HK-2 (cell line): ENCODE measurements around the gene TMEM63C.
A peak's percentile ranks its signal among the peaks of the same experiment; 100 is the strongest.
"Not testable (repeated sequence)": the region's sequence is repeated elsewhere in the genome, so short reads cannot be mapped to it uniquely, and the experiment has no call there.

ENCODE experiments used
- DNase-seq: peaks from one replicate; pipeline ENCODE4 v3.0.0-alpha.2; 2018; ENCODE audit not compliant: unreplicated experiment

Gene TMEM63C

DNA sequence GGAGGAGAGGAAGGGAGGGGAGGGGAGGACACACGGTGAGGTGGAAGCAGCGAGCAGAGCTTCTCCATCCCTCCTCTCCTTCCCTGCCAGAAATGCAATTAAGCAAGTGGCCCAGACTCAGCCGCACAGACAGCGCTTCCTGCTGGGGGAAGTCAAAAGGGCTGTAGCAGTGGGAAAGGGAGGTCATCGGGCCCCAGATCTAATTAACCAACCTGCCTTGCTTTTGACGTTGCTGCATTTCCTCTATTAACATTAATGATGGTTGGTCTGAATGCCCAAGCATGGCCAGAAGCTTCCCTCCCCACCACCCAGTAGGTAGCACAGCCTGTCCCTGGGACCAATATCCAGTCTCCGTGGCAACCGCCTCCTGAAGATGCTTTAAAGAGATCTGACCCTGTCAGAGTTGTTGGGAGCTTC is 94.0 kb downstream of the TMEM63C start:
- DNase-seq, result no peak

DNA sequence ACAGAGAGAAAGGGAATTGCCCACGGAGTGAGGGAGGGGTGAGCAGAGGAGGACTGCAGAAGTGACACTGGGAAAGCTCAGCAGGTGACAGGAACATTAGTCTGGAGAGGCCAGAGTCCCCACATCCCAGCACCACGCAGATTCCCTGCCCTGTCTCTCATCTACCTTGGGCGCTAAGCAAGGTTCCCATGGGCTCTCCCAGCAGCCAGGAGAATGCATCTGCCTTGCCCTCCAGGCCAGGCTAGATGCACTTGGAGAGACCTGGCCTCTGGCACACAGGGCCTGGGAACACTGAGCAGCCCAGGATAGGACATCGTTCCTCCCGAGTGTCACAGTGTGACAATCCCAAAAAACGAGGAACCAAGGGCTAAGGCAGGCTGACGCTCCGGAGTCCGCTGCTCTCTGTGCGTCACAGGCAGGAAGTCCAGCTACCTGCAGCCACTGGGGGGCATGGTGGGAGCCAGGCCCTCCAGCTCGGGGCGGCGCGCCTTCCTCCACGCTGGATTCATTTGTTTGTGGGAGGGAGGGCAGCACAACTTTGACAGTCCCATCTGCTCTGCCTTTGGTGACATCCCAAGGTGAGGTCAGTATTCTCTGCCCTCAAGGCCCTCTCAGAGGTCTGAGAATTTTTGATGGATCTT is 94.8 kb downstream of the TMEM63C start:
- no peak for DNase-seq

DNA sequence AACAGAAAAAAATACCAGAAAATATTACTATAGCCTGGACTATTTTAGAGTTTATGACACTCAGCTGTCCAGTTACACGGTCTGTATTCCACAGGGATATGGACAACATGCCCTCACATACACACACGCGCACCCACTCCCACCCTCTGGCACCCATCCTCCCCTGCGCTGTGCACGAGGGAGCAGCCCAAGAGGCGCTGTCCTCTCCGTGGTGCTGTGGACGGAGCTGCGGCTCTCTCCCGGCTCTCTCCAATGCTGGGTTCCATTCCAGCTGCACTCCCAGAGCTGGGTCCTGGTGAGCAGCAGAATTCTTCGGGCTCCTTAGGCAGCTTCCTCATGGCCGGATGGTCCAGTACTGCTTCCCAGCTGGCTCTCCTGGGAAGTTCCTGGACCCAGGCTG is 95.4 kb downstream of the TMEM63C start:
- no peak for DNase-seq

DNA sequence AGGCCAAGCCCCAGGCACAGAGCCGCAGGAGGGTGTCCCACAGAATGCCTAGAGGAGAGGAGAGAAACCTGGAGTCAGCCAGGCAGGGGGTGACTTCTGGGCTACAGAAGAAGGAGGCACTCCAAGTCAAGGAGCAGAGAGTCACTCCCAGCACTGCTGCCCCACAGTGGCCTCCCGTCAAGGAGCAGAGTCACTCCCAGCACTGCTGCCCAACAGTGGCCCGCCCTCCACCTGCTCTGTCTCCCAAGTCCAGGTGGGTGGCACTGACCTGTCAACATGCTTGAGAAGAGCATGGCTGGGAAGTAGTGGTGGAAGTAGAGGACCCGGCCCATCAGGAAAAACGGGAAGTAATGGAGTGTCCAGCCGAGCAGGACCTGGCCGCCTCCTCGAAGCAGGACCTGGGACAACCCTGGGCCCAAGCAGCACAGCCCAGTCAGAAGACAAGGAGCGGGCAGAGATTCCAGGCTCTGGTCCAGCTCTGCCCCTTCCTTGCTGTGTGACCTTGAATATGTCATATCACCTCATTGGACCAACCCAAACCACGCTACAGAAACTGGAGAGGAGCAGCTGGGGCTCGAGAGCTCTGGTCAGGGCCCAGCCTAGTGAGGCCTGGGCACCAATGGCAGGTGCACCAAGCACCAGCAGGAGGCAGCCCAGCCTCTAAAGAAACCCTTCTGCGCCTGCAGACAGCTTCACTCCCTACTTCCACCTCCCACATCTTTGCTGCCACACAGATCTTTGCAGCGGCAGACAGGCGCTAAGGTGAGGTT is 97.0 kb downstream of the TMEM63C start:
- no peak for DNase-seq

DNA sequence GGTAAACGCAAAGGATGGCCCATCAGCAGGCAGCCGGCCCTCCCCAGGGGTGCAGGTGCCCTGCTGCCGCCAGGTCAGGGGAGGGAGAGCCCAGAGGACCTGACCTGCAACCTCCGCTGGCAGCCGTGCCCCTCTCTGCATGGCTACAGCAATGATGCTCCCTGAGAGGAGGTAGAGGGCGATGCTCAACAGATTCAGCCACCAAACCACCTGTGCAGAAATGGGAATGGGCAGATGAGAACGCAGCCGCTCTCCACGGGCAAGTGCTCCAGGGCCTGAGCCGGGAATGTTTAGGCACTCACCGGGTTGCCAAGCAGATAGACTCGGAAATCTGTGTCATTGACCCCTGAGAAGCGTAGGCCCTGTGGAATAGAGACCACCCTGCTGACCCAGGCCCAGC is 98.1 kb downstream of the TMEM63C start:
- no peak for DNase-seq

DNA sequence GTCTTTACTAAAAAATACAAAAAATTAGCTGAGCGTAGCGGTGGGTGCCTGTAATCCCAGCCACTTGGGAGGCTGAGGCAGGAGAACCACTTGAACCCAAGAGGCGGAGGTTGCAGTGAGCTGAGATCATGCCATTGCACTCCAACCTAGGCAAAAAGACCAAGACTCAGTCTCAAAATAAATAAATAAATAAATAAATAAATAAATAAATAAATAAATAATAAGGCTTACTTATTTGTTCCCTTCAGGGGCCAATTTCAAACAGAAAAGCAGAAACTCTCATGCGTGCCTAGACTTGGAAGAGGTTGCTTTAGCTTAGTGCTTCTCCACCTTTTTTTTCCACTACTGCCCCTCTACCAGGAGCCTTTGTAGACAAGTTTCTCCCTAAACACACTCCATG is 99.3 kb downstream of the TMEM63C start:
- not testable (repeated sequence) for DNase-seq

DNA sequence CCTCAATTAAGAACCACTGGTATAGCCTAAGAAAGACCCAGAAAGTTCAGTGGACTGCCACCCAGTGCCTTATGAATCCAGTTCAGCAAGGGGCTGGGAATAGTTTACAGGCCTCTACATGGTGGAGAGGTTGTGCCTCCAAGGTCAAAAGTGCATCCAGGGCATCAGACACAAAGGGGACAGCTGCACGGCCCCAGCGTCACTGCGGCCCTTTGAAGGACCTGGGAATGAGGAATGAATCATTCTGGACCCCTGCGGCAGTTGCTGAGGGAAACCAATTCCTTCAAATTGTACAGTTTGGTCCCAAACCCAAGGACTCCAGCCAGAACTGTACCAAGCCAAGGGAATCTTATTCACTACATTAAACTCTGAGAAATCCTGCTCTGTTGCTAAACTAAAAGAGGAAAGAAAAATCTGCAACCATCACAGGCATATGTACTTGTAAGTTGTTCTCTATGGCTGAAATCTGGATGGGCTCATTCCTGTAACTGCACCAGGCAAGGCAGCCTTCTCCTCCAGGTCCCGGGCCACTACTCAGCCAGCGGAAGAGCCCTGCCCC is 100.3 kb downstream of the TMEM63C start:
- DNase-seq, result no peak

DNA sequence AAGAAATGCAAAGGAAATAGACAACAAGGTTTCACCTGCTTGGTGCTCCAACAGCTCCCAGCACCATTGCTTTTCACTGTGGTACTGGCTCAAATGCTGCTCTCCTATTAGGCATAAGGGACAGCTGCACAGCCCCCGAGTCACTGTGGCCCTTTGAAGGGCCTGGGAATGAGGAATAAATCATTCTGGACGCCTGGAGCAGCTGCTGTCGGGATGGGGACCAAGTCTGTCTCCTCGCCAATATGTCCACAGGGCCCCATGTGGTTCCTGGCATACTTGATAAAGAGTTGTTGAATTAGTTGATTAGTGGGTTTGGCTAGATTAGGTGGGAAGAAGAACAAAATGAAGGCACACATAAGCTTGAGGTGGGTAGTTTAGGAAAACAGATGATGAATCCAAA is 102.5 kb downstream of the TMEM63C start:
- no peak for DNase-seq

DNA sequence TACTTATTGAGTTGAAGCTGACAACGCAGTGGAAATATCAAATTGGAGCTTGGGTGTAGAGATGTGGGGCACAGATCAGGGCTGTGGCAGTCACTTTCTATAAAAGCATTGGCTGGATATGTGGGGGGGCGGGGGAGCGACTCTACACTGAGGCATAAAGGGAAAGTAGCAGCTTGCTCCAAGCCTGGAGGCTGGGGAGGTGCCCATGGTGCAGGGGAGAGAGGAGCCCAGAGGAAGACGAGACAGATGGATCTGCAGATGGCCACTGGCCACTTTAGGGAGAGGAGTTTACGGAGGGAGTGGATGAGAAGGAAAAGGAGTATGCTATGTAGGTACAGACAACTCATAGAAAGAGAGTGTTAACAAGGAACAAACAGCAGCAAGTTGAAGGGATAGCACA is 102.9 kb downstream of the TMEM63C start:
- DNase-seq, result no peak

DNA sequence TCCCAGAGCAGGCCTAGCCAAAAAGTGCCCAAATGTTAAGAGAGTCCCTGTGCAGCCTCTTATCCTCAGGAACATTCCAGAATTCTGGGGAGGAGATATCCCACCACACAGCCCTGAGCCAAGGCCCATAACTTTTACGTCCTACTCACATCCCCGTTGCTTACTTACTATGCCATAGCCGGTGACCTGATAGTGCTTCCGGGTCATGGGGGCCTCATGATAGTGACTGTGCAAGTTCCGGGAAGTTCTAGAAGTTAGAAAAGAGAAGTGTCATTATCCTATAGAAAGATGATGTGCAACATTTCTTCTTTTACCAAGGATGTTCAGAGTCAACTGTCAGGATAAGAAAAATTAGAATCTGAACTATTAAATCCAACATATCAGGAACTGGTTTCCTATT is 105.0 kb downstream of the TMEM63C start:
- DNase-seq, result no peak

DNA sequence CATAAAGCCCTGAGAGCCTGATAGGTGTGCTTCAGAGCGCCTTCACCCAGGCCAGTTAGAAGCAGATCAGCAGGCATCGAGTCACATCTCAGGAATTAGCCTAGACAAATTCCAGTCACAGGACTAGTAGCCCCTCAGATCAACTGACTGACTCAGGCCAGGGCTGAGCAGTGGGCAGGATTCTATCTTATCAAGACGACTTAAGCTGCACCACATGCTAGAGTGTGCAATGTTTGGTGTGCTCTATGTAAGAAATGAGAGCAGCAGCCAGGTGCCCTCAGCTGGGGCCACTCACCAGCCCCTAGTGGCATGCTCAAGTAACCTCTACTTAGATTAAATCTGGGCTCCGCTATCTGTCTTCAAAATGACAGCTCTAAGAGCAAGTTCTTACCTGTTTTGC is 109.1 kb downstream of the TMEM63C start:
- peak; percentile 50 for DNase-seq

DNA sequence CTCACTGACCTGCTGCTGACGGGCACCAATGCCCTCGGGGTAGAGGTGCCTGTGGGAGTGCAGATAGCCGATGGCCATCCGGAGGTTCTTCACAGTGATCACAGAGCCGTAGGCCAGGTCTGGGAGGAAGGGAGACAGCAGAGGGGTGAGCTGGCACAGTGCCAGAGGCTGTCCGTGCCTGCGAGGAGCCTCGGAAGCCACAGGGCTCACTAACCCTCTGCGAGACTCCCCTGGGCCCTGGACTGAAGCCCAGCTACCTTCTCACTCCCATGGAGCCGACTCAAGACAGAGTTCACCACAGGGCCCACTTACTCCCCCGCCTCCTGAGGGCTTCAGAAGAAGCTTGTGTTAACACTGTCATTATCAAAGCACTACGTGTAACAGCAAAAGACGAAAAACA is 114.6 kb downstream of the TMEM63C start:
- no peak for DNase-seq

DNA sequence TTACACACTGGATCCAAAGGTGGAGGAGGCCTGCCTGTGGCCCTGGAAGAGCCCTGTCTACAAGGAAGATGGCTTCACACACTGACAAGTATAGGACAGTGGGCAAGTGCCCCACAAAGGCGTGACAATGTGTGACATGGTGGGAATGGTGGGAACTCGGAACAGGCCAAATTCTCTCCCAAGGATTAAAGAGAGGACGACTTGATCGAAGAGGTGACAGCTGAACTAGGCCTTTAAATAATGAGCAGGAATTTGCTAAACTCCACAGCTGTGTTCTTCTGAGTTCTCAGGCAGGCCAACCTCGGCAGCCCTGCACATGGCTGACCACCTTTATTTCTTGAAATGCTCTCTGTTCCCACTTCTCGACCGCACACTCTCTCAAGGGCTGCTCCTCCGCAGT is 115.3 kb downstream of the TMEM63C start:
- DNase-seq, result no peak

DNA sequence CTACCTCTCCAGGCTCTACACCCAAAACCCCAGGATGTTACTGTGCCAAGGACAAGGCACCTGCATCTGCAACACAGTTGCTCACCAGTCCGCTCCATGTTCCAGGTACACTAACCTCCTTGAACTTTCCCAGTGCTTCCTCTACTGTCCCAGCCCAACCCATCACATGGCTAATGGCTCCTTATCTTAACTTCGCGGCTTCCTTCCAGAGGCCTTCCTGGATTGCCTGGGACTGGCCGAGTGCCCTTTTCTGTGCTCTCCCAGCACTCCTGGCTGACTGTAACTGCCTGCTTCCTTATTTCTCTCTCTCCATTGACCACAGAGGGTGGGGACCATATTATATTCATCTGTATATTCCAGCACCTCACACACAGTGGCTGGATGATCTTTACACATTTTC is 118.2 kb downstream of the TMEM63C start:
- DNase-seq, result no peak

DNA sequence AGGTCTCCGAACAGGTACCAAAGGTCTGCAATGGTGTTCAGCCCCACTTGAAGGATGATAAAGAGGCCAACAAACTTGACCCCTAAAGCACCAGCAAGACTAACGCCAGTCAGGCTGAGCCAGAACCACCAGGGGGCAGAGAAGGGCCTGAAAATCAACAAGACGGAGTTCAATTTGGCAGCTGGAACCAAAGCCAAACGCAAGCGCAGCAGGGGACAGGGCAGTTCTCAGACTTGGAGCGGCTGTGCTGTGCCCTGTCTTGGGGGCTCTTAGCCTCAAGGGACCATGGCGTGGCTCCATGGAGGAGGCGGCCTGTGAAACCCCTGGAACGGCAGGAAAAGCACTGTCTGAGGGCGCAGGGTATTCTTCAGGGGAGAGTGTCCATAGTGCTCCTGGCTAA is 119.5 kb downstream of the TMEM63C start:
- peak; percentile 49 for DNase-seq

DNA sequence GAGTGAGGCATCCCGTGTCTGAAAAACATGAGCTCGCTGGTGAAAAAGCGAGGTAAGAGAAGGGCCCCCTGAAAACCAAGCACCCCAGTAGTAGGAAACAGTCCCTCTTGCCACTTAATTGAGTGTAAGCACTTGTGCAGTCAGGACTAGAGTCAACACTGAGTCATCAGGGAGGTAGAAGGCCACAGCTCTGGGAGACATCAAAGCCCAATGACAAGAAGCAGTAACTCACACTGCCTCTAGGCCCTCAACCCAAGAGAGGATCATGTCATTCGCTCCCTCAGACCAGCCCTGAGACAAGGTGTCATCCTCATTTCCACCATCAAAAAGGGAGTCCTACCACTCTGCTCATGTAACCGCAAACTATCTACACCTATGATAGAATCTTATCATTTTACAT is 121.3 kb downstream of the TMEM63C start:
- peak; percentile 44 for DNase-seq

DNA sequence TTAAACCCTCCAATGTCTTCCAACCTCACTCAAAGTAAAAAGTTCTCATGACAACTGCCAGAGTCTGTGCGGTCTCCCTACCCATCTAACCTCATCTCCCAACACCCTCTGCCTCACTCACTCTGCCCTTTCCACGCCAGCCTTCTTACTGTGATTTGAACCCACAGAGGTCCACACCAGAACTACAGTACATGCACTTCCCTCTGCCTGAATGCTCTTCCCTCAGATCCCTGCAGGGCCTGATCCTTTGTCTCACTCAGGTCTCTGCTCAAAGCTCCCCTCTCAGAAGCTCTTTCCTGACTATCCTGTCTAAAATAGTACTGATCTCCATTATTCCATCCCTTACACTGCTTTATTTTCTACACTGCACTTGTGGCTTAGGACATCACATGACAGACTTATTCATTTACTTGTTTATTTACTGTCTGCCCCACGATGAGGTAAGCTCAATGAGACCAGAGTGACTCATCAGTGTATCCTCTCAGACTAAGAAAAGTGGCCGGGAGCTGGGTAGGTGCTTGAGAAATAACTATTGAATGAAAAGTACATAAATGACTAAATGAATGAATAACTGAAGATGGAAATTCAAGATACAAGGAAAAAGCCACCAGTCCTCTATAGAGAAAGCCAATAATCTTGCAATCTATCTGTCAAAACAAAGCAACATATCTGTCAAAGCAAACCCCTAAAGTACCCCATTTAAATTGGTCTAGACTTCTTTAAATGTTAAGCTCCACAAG is 122.0 kb downstream of the TMEM63C start:
- peak; percentile 51 for DNase-seq

DNA sequence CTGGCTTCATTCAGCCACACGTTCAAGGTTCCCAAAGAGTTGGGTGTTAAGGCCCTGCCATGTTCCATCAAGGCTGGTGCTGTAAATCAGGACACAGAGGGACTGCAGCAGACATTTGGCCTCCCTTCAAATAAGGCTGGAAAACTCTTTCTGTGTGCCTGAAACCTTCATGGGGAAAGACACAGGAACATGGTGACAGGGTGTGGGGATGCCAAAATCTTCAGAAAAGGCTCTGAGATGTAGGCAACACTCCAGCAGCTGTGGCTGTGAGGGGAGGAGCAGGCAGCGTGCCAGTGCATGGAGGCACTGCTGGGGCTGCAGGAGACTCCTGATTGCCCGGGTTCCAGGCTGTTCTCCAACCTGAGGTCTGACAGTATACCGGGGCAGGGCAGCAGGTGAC is 124.1 kb downstream of the TMEM63C start:
- DNase-seq, result no peak

DNA sequence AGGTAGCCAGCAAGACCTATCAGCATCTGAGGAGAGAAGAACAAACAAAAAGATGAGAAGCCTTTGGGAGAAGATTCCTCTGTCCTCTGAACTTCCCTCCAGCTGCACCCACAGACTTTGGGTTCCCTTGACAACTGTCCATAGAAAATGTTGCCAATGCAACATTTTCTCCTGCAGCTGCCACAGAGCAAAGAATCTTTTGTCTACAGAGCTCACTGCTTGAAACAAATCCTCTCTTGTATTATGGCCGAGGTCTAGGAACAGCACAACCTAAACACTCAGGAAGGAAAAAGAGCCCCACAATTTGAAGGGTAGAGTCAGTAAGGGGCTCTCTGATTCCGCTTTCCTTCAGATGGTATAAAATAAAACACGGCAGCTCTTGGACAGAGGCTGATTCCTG is 124.8 kb downstream of the TMEM63C start:
- no peak for DNase-seq

DNA sequence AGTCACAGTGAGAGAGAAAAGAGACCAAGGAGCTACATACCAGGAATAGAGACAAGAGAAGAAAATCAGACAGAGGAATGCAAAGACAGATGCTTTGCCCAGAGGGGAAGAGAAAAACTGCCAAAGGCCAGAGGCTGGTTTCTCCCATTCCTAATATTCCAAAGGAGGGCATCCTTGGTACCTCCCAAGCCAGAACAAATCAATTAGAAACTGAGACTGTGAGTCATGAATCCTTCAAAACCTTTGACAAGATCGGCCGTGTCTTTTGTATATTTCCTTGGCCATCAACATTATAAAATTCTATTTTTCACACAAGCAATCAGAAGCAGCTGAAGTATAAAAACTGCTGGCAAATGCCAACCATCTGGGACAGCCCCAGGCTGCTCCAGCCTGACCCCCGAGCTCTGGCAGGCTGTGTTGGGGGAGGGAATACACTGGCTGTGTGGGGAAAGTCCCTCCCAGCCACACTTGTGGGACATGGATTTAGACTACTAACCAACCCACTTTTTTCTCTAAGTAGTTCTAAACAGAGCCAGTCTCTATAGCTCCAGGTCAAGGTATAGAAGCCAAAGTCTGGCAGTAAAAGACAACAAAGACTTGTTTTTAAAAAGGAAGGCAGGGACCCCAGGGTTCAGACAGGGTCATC is 125.4 kb downstream of the TMEM63C start:
- no peak for DNase-seq
